GM15510 (cell line): ENCODE results near the gene SERPINA9.

Experiments used
- POLR2A ChIP-seq: IDR thresholded peaks from 3 replicates; pipeline ENCODE4 v1.6.1; 2011; ENCODE audit warnings: borderline replicate concordance; ENCODE audit not compliant: insufficient read length; ENCODE audit errors: extremely low read depth

SERPINA9 gene

GRCh38 chr14:94423453-94424056, 52.4 kb downstream of the SERPINA9 start:
- TF ChIP-seq POLR2A, result no peak

- no peak for TF ChIP-seq POLR2A
Observed at GRCh38 chr14:94421316-94421715, 54.7 kb downstream of the SERPINA9 start.
